ENCODE measurements around the gene NOSIP. TPM values are rescaled to one million over a fixed set of nuclear protein-coding genes. Genes with fewer than 3 reads are reported as not detected.

NOSIP gene
- total RNA-seq, 4 donors from 2014 or later: 29.0 to 347 (median 65.4) TPM

DNA sequence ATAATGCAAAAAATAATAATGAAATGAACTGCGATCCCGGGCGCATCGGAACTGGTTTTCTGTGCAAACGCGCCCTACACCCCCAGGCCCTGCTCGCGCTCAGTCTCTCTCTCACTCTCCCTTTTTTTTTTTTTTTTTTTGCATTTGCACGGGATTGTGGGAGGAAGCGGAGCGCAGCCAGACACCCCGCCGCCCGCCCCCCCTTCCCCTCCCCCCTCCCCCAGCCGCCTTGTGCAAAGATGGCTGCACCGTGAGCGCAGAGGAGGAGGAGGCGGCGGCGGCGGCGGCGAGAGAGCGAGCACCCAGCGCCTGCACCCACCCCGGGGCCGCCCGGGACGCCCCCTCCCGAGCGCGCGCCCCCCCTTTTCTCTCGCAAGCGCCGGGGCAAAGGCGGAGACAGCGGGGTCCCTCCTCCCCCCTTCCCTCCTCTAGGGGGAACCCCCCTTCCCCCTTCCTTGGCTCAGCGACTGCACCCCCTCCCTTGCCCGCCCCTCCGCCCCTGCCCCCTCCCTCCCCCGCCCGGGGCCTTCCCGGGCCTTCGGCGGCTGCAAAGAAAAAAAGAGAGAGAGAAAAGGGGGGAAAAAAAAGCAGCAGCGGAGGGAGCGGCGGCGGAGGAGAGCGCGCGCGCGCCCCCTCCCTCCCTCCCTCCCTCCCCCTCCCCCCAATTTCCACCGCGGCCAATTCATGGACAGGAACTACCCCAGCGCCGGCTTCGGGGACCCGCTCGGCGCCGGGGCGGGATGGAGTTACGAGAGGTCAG is 10.8 kb upstream of the NOSIP start, which contains the start of gene PRR12:
PRR12 (plus strand) TSS at position 212 of the 760 bp plus-strand sequence; CDS start at position 685, 473 bp downstream.
- Histone ChIP-seq H3K27ac (peak within 1 kb of the TSS; percentile 91 to 94), H3K36me3 (no peaks in the 10 kb centered on the region), H3K9me3 (no peaks in the 10 kb centered on the region), H3K27me3 (no peaks in the 10 kb centered on the region), H3K4me1 (peaks cover 0 to 9% of the 10 kb centered on the region in 2 donors), H3K4me3 (peak within 1 kb of the TSS; percentile 71 to 94)
- peak in 1 of 2 donors; percentile 26 for TF ChIP-seq POLR2A (IDR thresholded peaks at IDR 0.05)
- TF ChIP-seq, protein P1, sequence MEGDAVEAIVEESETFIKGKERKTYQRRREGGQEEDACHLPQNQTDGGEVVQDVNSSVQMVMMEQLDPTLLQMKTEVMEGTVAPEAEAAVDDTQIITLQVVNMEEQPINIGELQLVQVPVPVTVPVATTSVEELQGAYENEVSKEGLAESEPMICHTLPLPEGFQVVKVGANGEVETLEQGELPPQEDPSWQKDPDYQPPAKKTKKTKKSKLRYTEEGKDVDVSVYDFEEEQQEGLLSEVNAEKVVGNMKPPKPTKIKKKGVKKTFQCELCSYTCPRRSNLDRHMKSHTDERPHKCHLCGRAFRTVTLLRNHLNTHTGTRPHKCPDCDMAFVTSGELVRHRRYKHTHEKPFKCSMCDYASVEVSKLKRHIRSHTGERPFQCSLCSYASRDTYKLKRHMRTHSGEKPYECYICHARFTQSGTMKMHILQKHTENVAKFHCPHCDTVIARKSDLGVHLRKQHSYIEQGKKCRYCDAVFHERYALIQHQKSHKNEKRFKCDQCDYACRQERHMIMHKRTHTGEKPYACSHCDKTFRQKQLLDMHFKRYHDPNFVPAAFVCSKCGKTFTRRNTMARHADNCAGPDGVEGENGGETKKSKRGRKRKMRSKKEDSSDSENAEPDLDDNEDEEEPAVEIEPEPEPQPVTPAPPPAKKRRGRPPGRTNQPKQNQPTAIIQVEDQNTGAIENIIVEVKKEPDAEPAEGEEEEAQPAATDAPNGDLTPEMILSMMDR (IDR thresholded peaks at IDR 0.05): no peak
- intact Hi-C loops (cut with DNase I; ENCODE audit: low total_unique reads): no loop called here
- DNase-seq: peak; percentile 72 to 75

DNA sequence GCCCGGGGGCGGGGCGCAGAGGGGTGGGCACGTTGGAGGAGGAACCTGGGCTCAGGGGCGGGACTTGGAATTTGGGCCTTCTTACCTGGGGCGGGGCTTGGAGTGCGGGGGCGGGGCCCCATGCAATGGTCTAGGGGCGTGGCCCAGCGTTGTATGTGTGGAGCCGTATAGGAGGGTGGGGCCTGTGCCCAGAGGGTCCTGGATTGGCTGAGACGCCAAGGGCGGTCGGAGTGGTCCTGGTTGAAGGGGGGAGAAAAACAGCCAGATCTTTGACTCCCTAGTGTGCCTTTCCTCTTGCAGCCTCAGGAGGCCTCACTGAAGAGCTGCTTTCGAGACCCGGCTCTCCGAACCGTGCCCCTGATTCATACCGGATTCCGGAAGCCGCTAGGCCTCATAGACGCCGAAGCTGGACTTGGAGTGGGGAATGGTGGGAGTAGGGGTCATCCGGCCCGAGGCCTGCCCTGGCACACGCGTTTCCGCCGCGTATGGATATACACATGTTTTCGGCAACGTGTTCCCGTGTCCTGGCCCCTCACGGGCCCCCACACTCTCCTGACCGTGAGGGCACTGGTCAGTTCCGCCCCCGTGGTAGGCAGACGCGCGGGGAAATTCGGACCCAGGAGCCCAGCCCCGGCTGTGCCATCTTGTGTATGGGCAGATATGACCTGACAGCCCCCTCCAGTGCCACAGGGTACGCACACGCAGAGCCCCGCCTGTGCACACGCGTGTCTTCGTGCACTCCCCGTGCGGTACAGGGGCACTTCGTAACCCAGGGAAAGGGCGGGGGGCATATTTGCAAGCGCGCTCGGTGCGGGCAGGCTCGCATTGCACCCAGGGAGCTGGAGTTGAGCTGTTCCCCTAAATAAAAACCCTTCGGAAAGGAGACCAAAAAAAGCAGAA is 10.0 kb upstream of the NOSIP start:
- no peaks in the 10 kb centered on the region for H3K9me3 ChIP-seq
- peak; percentile 47 to 68 for TF ChIP-seq POLR2A (IDR thresholded peaks at IDR 0.05)
- TF ChIP-seq, protein P1 (IDR thresholded peaks at IDR 0.05): peak in 1 of 4 experiments; percentile 31
- peaks cover 0 to 9% of the 10 kb centered on the region in 2 donors for H3K4me1 ChIP-seq
- intact Hi-C loops (cut with DNase I; ENCODE audit: low total_unique reads): no loop called here
- H3K36me3 ChIP-seq: no peaks in the 10 kb centered on the region
- peak overlapping the region; percentile 91 to 94 for H3K27ac ChIP-seq
- H3K27me3 ChIP-seq: no peaks in the 10 kb centered on the region
- DNase-seq: peak; percentile 93 to 95
- H3K4me3 ChIP-seq: peak overlapping the region; percentile 71 to 94

DNA sequence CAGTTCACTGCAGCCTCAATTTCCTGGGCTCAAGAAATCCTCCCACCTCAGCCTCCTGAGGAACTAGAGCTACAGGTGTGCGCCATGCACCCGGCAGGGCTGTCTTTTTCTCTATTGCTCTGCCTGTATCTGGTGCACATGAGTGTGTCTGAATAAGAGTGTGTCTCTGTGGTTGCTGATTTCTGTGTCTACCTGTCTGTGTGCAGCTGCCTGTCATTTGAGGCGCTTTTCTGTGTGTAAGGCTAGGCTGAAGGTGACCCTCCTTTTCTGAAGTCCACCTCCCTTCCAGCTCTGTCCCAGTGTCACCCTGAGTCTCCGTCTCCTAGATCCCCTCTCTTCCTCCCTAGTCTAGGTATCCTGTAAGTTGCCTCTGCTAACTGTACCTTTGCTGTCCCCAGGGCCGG is 9.1 kb upstream of the NOSIP start:
- intact Hi-C loops (cut with DNase I; ENCODE audit: low total_unique reads): no loop called here
- peaks cover 0 to 9% of the 10 kb centered on the region in 2 donors for H3K4me1 ChIP-seq
- no peak for DNase-seq
- TF ChIP-seq POLR2A (IDR thresholded peaks at IDR 0.05): no peak
- TF ChIP-seq, protein P1 (IDR thresholded peaks at IDR 0.05): no peak
- H3K9me3 ChIP-seq: no peaks in the 10 kb centered on the region
- H3K27ac ChIP-seq: peak overlapping the region; percentile 91 to 94
- no peaks in the 10 kb centered on the region for H3K27me3 ChIP-seq
- peak overlapping the region in 1 of 2 donors; percentile 94 for H3K4me3 ChIP-seq
- H3K36me3 ChIP-seq: no peaks in the 10 kb centered on the region

DNA sequence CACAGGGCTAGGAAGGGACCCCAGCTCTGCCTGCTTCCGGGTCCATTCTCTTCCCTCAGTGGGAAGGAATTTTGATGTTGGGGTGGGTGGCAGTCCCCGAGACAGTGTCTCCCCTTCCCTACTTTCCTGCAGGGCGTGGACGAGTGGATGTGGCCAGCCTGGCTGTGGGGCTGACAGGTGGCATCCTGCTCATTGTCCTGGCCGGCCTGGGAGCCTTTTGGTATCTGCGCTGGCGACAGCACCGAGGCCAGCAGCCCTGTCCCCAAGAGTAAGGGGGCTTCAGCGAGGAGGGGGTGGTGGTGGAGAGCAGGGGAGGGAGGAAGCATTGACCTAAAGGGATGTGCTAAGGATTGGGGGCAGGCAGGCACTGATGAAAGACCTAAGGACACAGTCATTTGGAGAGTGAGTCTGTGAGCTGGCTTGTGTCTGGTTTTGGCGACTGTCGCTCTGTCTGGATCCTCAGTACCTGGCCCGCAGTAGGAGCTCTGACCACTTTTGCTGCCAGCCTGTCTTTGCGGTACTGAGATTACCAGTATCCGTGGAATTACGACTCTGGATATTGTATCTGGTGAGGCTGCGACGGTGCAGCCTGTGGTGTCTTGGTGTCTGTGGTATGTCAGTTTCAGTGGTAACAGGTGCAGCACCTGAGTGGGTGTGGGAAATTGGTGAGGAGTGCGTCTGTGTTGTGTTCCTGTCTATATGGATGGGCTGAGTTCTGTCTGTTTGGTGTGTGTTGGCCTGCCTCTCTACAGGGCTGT is 8.2 kb upstream of the NOSIP start:
- Histone ChIP-seq H3K27me3 (no peaks in the 10 kb centered on the region), H3K9me3 (no peaks in the 10 kb centered on the region), H3K27ac (no peak overlapping the region), H3K36me3 (no peaks in the 10 kb centered on the region), H3K4me1 (peaks cover 0 to 9% of the 10 kb centered on the region in 2 donors), H3K4me3 (no peak overlapping the region)
- no peak for DNase-seq
- intact Hi-C loops (cut with DNase I; ENCODE audit: low total_unique reads): no loop called here
- TF ChIP-seq POLR2A (IDR thresholded peaks at IDR 0.05): no peak

DNA sequence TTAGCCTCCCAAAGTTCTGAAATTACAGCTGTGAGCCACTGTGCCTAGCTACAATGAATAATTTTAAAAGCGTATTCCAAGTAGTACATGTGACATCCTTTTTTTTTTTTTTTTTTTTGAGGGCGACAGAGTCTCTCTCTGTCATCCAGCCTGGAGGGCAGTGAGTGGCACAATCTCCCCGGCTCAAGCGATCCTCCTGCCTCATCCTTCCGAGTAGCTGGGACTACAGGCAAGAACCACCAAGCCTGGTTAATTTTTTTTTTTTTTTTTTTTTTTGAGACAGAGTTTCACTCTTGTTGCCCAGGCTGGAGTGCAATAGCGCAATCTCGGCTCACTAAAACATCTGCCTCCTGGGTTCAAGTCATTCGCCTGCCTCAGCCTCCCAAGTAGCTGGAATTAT is 6.9 kb upstream of the NOSIP start:
- Histone ChIP-seq H3K4me3 (no peak overlapping the region), H3K9me3 (no peaks in the 10 kb centered on the region), H3K27me3 (no peaks in the 10 kb centered on the region), H3K27ac (no peak overlapping the region), H3K4me1 (no peaks in the 10 kb centered on the region), H3K36me3 (no peaks in the 10 kb centered on the region)
- DNase-seq: no peak
- intact Hi-C loops (cut with DNase I; ENCODE audit: low total_unique reads): no loop called here
- TF ChIP-seq, protein P1 (IDR thresholded peaks at IDR 0.05): no peak
- TF ChIP-seq POLR2A (IDR thresholded peaks at IDR 0.05): no peak

Measured in uterus (tissue), 4 donors.